BE2C (cell line): ENCODE data around the gene PES1.

Experiments
- DNase-seq: peaks from one replicate; pipeline ENCODE4 v3.0.0-alpha.2; 2020
- H3K27me3 ChIP-seq: fragments of 250-450 bp; sonication (Bioruptor Pico); 2 replicates; pipeline ENCODE4 v1.5.1; 2020; ENCODE audit warnings: mild to moderate bottlenecking
- H3K36me3 ChIP-seq: fragments of 250-450 bp; sonication (Bioruptor Pico); 2 replicates; pipeline ENCODE4 v1.5.1; 2020; ENCODE audit warnings: mild to moderate bottlenecking
- H3K4me1 ChIP-seq: fragments of 250-450 bp; sonication (Bioruptor Pico); 2 replicates; pipeline ENCODE4 v1.5.1; 2020
- H3K4me3 ChIP-seq: 2 replicates; pipeline ENCODE4 v1.5.1; 2011; ENCODE audit warnings: low read depth, low read length
- H3K9me3 ChIP-seq: fragments of 250-450 bp; sonication (Bioruptor Pico); 2 replicates; pipeline ENCODE4 v1.5.1; 2020
- TF ChIP-seq, protein P1 (sequence below): IDR thresholded peaks from 2 replicates; pipeline ENCODE4 v1.5.1; 2012; ENCODE audit warnings: mild to moderate bottlenecking, low read depth, low read length

The PES1 gene

GRCh38 chr22:30537083-30537731, 54.5 kb downstream of the PES1 start:
- Histone ChIP-seq H3K4me1 (no peaks in the 10 kb centered on the region), H3K9me3 (no peaks in the 10 kb centered on the region), H3K27me3 (peaks cover 11% of the 10 kb centered on the region), H3K4me3 (no peak overlapping the region), H3K36me3 (no peaks in the 10 kb centered on the region)
- TF ChIP-seq, protein P1, sequence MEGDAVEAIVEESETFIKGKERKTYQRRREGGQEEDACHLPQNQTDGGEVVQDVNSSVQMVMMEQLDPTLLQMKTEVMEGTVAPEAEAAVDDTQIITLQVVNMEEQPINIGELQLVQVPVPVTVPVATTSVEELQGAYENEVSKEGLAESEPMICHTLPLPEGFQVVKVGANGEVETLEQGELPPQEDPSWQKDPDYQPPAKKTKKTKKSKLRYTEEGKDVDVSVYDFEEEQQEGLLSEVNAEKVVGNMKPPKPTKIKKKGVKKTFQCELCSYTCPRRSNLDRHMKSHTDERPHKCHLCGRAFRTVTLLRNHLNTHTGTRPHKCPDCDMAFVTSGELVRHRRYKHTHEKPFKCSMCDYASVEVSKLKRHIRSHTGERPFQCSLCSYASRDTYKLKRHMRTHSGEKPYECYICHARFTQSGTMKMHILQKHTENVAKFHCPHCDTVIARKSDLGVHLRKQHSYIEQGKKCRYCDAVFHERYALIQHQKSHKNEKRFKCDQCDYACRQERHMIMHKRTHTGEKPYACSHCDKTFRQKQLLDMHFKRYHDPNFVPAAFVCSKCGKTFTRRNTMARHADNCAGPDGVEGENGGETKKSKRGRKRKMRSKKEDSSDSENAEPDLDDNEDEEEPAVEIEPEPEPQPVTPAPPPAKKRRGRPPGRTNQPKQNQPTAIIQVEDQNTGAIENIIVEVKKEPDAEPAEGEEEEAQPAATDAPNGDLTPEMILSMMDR: no peak
- no peak for DNase-seq

- TF ChIP-seq, protein P1: no peak
- no peak for DNase-seq
- no peak overlapping the region for H3K4me3 ChIP-seq
- H3K36me3 ChIP-seq: no peaks in the 10 kb centered on the region
- H3K9me3 ChIP-seq: no peaks in the 10 kb centered on the region
- no peaks in the 10 kb centered on the region for H3K27me3 ChIP-seq
- no peaks in the 10 kb centered on the region for H3K4me1 ChIP-seq
Measured at GRCh38 chr22:30535182-30535581, 56.5 kb downstream of the PES1 start.

GRCh38 chr22:30531651-30532608, 59.8 kb downstream of the PES1 start:
- Histone ChIP-seq H3K36me3 (no peaks in the 10 kb centered on the region), H3K4me1 (no peaks in the 10 kb centered on the region), H3K9me3 (no peaks in the 10 kb centered on the region), H3K4me3 (no peak overlapping the region), H3K27me3 (no peaks in the 10 kb centered on the region)
- no peak for DNase-seq
- TF ChIP-seq, protein P1: no peak

DNA sequence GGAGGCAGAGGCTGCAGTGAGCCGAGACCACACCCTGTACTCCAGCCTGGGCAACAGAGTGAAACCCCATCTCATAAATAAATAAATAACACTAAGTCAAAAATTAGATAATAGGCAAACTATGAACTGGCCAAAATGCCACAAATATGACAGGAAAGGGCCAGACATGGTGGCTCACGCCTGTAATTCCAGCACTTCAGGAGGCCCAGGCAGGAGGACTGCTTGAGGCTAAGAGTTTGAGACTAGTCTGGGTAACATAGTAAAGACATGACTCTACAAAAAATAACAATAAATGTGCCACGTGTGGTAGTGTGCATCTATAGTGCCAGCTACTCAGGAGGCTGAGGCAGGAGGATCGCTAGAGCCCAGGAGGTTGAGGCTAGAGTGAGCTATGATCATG, 65.1 kb downstream of the PES1 start:
- Histone ChIP-seq H3K9me3 (no peaks in the 10 kb centered on the region), H3K36me3 (no peaks in the 10 kb centered on the region), H3K4me1 (no peaks in the 10 kb centered on the region), H3K4me3 (no peak overlapping the region), H3K27me3 (no peaks in the 10 kb centered on the region)
- no peak for DNase-seq
- TF ChIP-seq, protein P1: no peak
